Measurements from ENCODE around the gene HEXB.
"Not testable (repeated sequence)": the region's sequence is repeated elsewhere in the genome, so short reads cannot be mapped to it uniquely, and the experiment has no call there.

HEXB gene

GRCh38 chr5:74738406-74738805 lies 53.4 kb downstream of the HEXB start:
- DNase-seq (ENCODE audit: low read depth in 2 of 2), result no peak

- not testable (repeated sequence) for DNase-seq (ENCODE audit: low read depth in 2 of 2)
Measured at GRCh38 chr5:74748742-74749141, 63.7 kb downstream of the HEXB start.

GRCh38 chr5:74761241-74761640 lies 76.2 kb downstream of the HEXB start:
- DNase-seq (ENCODE audit: low read depth in 2 of 2), result no peak

- no peak for DNase-seq (ENCODE audit: low read depth in 2 of 2)
Measured at GRCh38 chr5:74762599-74762998, 77.6 kb downstream of the HEXB start.

- no peak for DNase-seq (ENCODE audit: low read depth in 2 of 2)
Measured at GRCh38 chr5:74763504-74763903, 78.5 kb downstream of the HEXB start.

GRCh38 chr5:74765201-74765600 lies 80.2 kb downstream of the HEXB start:
- no peak for DNase-seq (ENCODE audit: low read depth in 2 of 2)

- DNase-seq (ENCODE audit: low read depth in 2 of 2), result no peak
Measured at GRCh38 chr5:74765929-74766328, 80.9 kb downstream of the HEXB start.

- no peak for DNase-seq (ENCODE audit: low read depth in 2 of 2)
Measured at GRCh38 chr5:74766418-74766848, 81.4 kb downstream of the HEXB start.

- DNase-seq (ENCODE audit: low read depth in 2 of 2), result peak; percentile 84 to 90
Measured at GRCh38 chr5:74766849-74767578, 82.0 kb downstream of the HEXB start, which contains the start of the genes GFM2 and NSA2. GFM2 (minus strand) TSS chr5:74767117; CDS start chr5:74763742, 3,375 bp downstream. NSA2 (plus strand) TSS chr5:74767249; CDS start chr5:74767361, 112 bp downstream.

GRCh38 chr5:74767579-74767913 lies 82.5 kb downstream of the HEXB start:
- no peak for DNase-seq (ENCODE audit: low read depth in 2 of 2)
